Muscle of back (tissue), 11 donors: ENCODE data around the gene FAM81B. TPM values are rescaled to one million over a fixed set of nuclear protein-coding genes. Genes with fewer than 3 reads are reported as not detected.

Experiments used
- DNase-seq, 3 donors: peaks; one replicate each; pipeline versions ENCODE4 v3.0.0 to v3.0.0-alpha.2; 2013
- polyA plus RNA-seq, 10 donors: library from polyadenylated mRNA; unstranded; fragments of 120-200 nt; gene quantifications; one replicate each; pipeline ENCODE4 v1.2.1, GENCODE V29; 2013; ENCODE audit not compliant: insufficient read length in 10 of 10

FAM81B gene
- polyA plus RNA-seq, 10 donors: 1.8 to 14.0 (median 7.2) TPM

DNA sequence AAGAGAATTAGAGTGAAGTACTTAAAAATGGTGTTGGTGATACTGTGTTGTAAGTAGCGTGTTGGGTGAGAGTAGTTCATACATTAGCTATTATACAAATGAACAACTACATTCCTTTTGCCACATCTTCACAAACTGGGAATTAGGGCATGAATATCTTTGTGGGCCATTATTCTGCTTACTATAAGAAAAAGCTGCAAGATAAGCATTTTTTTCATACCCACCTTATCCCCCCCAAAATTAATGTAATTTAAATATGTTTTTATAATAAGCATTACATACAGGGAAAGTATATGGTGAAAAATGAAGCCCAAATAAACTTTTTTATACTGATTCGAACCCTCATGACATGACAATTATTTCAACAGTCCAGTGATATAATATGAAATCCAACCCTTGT, 69.5 kb downstream of the FAM81B start:
- no peak for DNase-seq

DNA sequence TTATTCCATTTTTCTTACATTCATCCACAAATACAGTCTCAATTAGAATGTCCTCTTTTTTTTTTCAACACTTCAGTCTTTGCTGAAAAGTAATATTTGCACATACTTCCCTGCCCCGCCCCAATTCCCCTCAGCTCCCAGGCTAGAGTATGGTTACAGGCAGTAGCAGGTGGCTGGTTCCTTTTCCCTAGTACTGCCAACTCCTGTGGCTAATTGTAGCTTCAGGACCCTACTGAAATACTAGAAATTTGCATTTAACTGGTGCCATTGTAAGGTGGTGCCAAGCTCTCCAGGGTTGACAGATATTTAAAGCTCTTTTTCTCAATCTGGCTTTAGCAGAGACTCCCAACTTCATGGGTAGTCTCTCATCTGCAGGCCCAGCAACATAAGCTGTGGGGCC, 80.3 kb downstream of the FAM81B start:
- peak; percentile 6 to 43 (median 31) for DNase-seq

DNA sequence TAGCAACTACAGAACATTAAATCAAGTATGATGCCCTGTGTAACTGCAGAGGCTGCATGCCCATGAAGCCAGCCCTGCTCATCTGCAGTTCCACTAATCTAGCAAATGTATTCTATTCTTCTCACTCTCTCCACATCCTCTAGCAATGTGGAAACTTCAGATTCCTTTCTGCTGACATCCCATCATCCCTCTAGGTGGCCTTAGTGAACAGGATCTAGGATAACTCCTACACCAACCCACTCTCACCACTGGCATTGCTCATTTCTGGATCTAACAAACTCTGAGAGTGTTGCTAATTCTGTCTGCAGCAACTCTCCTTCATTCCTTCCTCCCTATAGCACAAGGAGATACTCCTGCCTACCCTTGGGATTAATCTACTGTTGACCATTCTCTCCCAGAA, 80.8 kb downstream of the FAM81B start:
- peak in 1 of 3 donors; percentile 11 for DNase-seq

DNA sequence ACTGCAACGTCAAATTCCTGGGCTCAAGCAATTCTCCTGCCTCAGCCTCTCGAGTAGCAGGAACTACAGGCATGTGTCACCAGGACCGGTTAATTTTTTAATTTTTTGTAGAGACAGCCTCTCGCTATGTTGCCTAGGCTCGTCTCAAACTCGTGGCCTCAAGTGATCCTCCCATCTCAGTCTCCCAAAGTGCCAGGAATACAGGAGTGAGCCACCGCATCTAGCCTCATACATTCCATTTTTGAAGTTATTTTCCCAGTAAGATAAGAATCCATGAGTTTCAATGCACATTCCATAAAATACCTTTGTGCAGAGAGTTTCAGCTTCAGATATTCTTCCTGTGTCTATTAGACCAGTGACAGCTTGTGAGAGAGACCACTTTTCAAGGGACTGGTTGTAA, 93.3 kb downstream of the FAM81B start:
- no peak for DNase-seq

DNA sequence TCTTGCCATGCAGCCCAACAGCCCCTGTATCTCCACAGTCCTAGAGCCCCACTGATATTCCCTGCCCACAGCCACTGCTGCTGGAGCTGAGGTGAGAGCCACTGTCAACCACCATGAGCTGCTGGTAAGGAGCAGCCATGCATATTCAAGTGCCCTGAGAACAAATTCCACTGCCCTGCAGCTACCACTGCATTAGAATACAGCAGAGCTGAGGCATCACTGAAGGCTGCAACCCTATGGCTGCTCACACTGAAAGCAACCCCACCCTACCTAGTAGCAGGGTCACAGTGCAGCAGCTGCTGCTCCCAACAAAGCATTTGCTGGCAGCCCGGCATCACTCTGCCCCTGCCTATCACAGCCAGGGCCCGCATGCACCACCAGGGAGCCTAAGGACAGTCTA, 95.0 kb downstream of the FAM81B start:
- no peak for DNase-seq

DNA sequence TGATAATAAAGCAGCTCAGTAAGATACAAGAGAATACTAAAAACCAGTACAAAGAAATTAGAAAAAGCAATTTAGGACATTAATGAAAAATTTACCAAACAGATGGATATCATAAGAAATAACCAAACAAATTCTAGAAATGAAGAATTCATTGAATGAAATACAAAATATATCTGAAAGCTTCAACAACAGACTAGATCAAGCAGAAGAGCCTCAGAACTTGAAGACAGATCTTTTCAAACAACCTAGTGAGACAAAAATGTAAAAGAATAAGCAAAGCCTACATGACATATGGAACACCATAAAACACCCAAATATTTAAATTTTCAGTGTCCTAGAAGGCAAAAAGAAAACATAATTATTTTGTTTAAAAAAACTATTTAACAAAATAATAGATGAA, 96.7 kb downstream of the FAM81B start:
- DNase-seq: no peak

Other genes starting within 250 kb of the FAM81B start
- 10 to 100 TPM in 3 of 10 donors, 1 to 10 TPM in 7; 6.6 to 10.6 (median 9.6) TPM for gene MCTP1, start 106.3 kb upstream of the FAM81B start, polyA plus RNA-seq
- gene SKIC3, start 163.6 kb downstream of the FAM81B start, polyA plus RNA-seq: 10 to 100 TPM; 42.7 to 81.9 (median 57.6) TPM
- 10 to 100 TPM in 4 of 10 donors, 1 to 10 TPM in 6; 7.1 to 13.6 (median 8.7) TPM for gene ARSK, start 163.7 kb downstream of the FAM81B start, polyA plus RNA-seq
- under 1 TPM in 8 of 10 donors, not detected in 2; 0.08 to 0.17 (median 0.12) TPM for gene GPR150, start 228.7 kb downstream of the FAM81B start, polyA plus RNA-seq